Gastrocnemius medialis (tissue), 4 donors: Measurements from ENCODE around the gene VTI1A.

Source experiments
- CTCF ChIP-seq, 5 experiments: fragments of 450-650 bp in 3 of 5; fragments of 200-600 bp in 2 of 5; sonication (generic) in 2 of 5; IDR thresholded peaks in 4 of 5; conservative IDR thresholded peaks in 1 of 5; 1 replicate in 4 of 5; 2 replicates in 1 of 5; pipeline ENCODE4 v1.5.1; 2016 to 2019; ENCODE audit warnings: antibody characterized with exemption in 5 of 5, mild to moderate bottlenecking in 3 of 5, moderate library complexity in 3 of 5
- POLR2A ChIP-seq, 2 donors: fragments of 450-650 bp; IDR thresholded peaks; one replicate each; pipeline ENCODE4 v1.6.1; 2017; ENCODE audit warnings: antibody characterized with exemption in 2 of 2, mild to moderate bottlenecking in 2 of 2, moderate library complexity in 2 of 2

DNA sequence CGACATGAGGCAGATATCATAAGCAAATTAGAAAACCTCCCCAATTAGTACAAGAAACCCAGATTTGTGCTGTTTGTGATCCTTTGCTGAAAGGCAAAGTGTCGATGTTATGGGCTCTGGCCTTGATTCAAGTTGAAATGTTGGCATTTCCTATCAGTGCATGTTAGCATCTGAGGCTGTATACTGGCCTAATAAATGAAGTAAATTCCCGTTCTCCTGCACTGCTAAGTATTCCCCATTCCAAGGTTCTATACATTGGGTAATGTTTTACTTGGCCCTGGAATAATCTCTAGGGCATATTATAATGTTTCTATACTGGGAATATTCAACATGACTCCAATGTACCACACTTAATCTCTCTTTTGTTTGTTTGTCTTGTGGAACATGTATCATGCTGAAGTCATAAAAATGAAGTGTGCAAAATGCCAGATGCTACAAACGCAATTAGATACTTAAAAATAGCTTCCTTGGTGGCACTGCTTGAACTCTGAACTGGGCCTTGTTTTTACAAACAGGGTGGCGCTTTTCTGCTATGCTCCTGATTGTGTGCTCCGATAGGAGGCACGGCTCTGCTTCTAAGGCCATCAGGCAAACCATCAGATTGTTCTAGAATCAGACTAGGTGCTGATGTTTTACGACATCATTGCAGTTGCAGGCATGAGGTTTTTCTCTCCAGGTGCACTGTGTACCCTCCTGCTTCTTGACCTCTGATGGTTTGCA is 346.3 kb downstream of the VTI1A start:
- TF ChIP-seq CTCF (IDR thresholded peaks at IDR 0.05 in 4 of 5, conservative IDR thresholded peaks at IDR 0.05 in 1 of 5) (no peak), POLR2A (IDR thresholded peaks at IDR 0.05) (no peak)
